Gastroesophageal sphincter (tissue), 4 donors: Measurements from ENCODE around the gene RIPK3. TPM values are rescaled to one million over a fixed set of nuclear protein-coding genes. Genes with fewer than 3 reads are reported as not detected.

Experiments
- ATAC-seq: fragments of 150-250 bp; one replicate; pipeline ENCODE4 v1.9.1; 2016; ENCODE audit warnings: mild to moderate bottlenecking, moderate library complexity
- H3K27ac ChIP-seq, 4 donors: fragments of 200-600 bp; sonication (generic) in 3 of 4; 1 replicate in 3 of 4; 2 replicates in 1 of 4; pipeline ENCODE4 v1.5.1; 2016 to 2019
- H3K27me3 ChIP-seq: fragments of 200-600 bp; sonication (generic); one replicate; pipeline ENCODE4 v1.5.1; 2019
- H3K36me3 ChIP-seq, 2 donors: fragments of 200-600 bp; sonication (generic); one replicate each; pipeline ENCODE4 v1.5.1; 2019; ENCODE audit warnings: control low read depth in 1 of 2
- H3K4me1 ChIP-seq, 3 donors: fragments of 200-600 bp; sonication (generic); 1 replicate in 2 of 3; 2 replicates in 1 of 3; pipeline ENCODE4 v1.5.1; 2016 to 2019; ENCODE audit warnings: control low read depth in 2 of 3
- H3K4me3 ChIP-seq, 2 donors: fragments of 200-600 bp; sonication (generic); one replicate each; pipeline ENCODE4 v1.5.1; 2019; ENCODE audit warnings: mild to moderate bottlenecking in 1 of 2, moderate library complexity in 1 of 2
- H3K9me3 ChIP-seq, 3 donors: fragments of 200-600 bp; sonication (generic); one replicate each; pipeline ENCODE4 v1.5.1; 2017 to 2019; ENCODE audit warnings: control low read depth in 2 of 3
- CTCF ChIP-seq, 4 experiments: fragments of 200-600 bp in 2 of 4; fragments of 450-650 bp in 2 of 4; sonication (generic) in 1 of 4; IDR thresholded peaks; one replicate each; pipeline ENCODE4 v1.5.1; 2017 to 2019; ENCODE audit warnings: antibody characterized with exemption in 4 of 4, mild to moderate bottlenecking in 2 of 4, moderate library complexity in 2 of 4
- EP300 ChIP-seq: sonication (generic); formaldehyde crosslinking; IDR thresholded peaks from one replicate; pipeline ENCODE4 v1.6.1; 2017; ENCODE audit warnings: antibody characterized with exemption, mild to moderate bottlenecking
- POLR2A ChIP-seq, 2 donors: fragments of 450-650 bp; IDR thresholded peaks; one replicate each; pipeline ENCODE4 v1.6.1; 2017; ENCODE audit warnings: antibody characterized with exemption in 2 of 2, mild to moderate bottlenecking in 2 of 2, moderate library complexity in 1 of 2
- POLR2AphosphoS5 ChIP-seq: sonication (generic); formaldehyde crosslinking; IDR thresholded peaks from one replicate; pipeline ENCODE4 v1.6.1; 2017; ENCODE audit warnings: antibody characterized with exemption
- WGBS, 2 donors: methylation state at CpG; one replicate each; pipeline ENCODE4 v1.1.5; 2018; ENCODE audit warnings: low coverage in 1 of 2; 5-methylcytosine and 5-hydroxymethylcytosine counted together
- total RNA-seq, 4 donors: library from RNA; depleted of rRNA; stranded (reverse); fragments of >200 nt; gene quantifications; one replicate each; pipeline ENCODE4 v1.1.0, GENCODE V29; 2016

The RIPK3 gene
- total RNA-seq, 4 donors from 2014 or later, result 3.1 to 8.9 (median 3.9) TPM

GRCh38 chr14:24324024-24324423 is 15.8 kb downstream of the RIPK3 start:
- H3K36me3 ChIP-seq, result peaks cover 0 to 7% of the 10 kb centered on the region in 2 donors
- WGBS, 2 donors, result 57 to 83% methylated on average over 1 to 2 of the region's 6 CpGs

GRCh38 chr14:24323341-24323740 is 16.4 kb downstream of the RIPK3 start:
- 20% methylated on average over 1 of the region's 3 CpGs; no CpG with 5 or more reads in 1 of the 2 donors for WGBS, 2 donors
- H3K36me3 ChIP-seq, result peaks cover 0 to 7% of the 10 kb centered on the region in 2 donors
- H3K9me3 ChIP-seq, result no peaks in the 10 kb centered on the region
- H3K27me3 ChIP-seq, result peaks cover 25% of the 10 kb centered on the region
- TF ChIP-seq POLR2AphosphoS5, result no peak
- no peak for TF ChIP-seq EP300
- TF ChIP-seq CTCF (IDR thresholded peaks at IDR 0.05), result no peak
- TF ChIP-seq POLR2A (IDR thresholded peaks at IDR 0.05), result no peak
- no peaks in the 10 kb centered on the region for H3K4me1 ChIP-seq
- no peak for ATAC-seq
- H3K4me3 ChIP-seq, result no peak overlapping the region
- no peak overlapping the region for H3K27ac ChIP-seq

More at GRCh38 chr14:24324024-24324423, 15.8 kb downstream of the RIPK3 start:
- TF ChIP-seq CTCF (IDR thresholded peaks at IDR 0.05) (no peak), POLR2AphosphoS5 (no peak), EP300 (no peak), POLR2A (IDR thresholded peaks at IDR 0.05) (no peak)
- H3K27me3 ChIP-seq, result peaks cover 18% of the 10 kb centered on the region
- no peaks in the 10 kb centered on the region for H3K9me3 ChIP-seq
- no peak overlapping the region for H3K4me3 ChIP-seq
- no peak overlapping the region for H3K27ac ChIP-seq
- peaks cover 0 to 3% (median 0%) of the 10 kb centered on the region in 3 donors for H3K4me1 ChIP-seq
- ATAC-seq, result no peak

GRCh38 chr14:24322672-24323071 is 17.1 kb downstream of the RIPK3 start:
- TF ChIP-seq POLR2A (IDR thresholded peaks at IDR 0.05), result no peak
- TF ChIP-seq POLR2AphosphoS5, result no peak
- TF ChIP-seq EP300, result no peak
- TF ChIP-seq CTCF (IDR thresholded peaks at IDR 0.05), result no peak
- Histone ChIP-seq H3K4me1 (no peaks in the 10 kb centered on the region), H3K4me3 (no peak overlapping the region), H3K9me3 (no peaks in the 10 kb centered on the region), H3K36me3 (peaks cover 0 to 7% of the 10 kb centered on the region in 2 donors), H3K27ac (no peak overlapping the region), H3K27me3 (peaks cover 31% of the 10 kb centered on the region)
- WGBS, 2 donors, result 43 to 47% methylated on average over 1 to 4 of the region's 10 CpGs
- no peak for ATAC-seq

- H3K4me3 ChIP-seq, result no peak overlapping the region
- peaks cover 44% of the 10 kb centered on the region for H3K27me3 ChIP-seq
- H3K36me3 ChIP-seq, result peaks cover 0 to 7% of the 10 kb centered on the region in 2 donors
- no peak for ATAC-seq
- TF ChIP-seq POLR2A (IDR thresholded peaks at IDR 0.05) (no peak), CTCF (IDR thresholded peaks at IDR 0.05) (no peak), POLR2AphosphoS5 (no peak), EP300 (no peak)
- 75 to 81% methylated on average over 9 to 13 of the region's 14 CpGs for WGBS, 2 donors
- H3K9me3 ChIP-seq, result no peaks in the 10 kb centered on the region
- H3K4me1 ChIP-seq, result peaks cover 0 to 10% (median 0%) of the 10 kb centered on the region in 3 donors
- no peak overlapping the region for H3K27ac ChIP-seq
Observed at GRCh38 chr14:24321212-24321975, 18.4 kb downstream of the RIPK3 start.
